Measurements from ENCODE around the gene DNAJC18.
A peak's percentile ranks its signal among the peaks of the same experiment; 100 is the strongest.

Gene DNAJC18

GRCh38 chr5:139438707-139439012 is 665 bp downstream of the DNAJC18 start:
- no peak overlapping the region for H2AFZ ChIP-seq (ENCODE audit: low read length)
- no peaks in the 10 kb centered on the region for H3K9me2 ChIP-seq (ENCODE audit: low read depth, low read length)
- no peaks in the 10 kb centered on the region for H4K20me1 ChIP-seq (ENCODE audit: insufficient read depth, low read length)
- no peaks in the 10 kb centered on the region for H3F3A ChIP-seq (ENCODE audit: insufficient read depth, low read length)
- no peaks in the 10 kb centered on the region for H3K9me3 ChIP-seq (ENCODE audit: low read length)
- no peak overlapping the region for H3K27ac ChIP-seq (ENCODE audit: low read depth, low read length, poor library complexity, severe bottlenecking)
- H3K4me1 ChIP-seq (ENCODE audit: insufficient read depth, low read length, severe bottlenecking) = peaks cover 11% of the 10 kb centered on the region
- peak overlapping the region; percentile 89 for H3K4me3 ChIP-seq (ENCODE audit: low read depth, low read length, poor library complexity, severe bottlenecking)
- H3K36me3 ChIP-seq (ENCODE audit: insufficient read depth, low read length) = no peaks in the 10 kb centered on the region
- H3K79me2 ChIP-seq (ENCODE audit: insufficient read depth, low read length) = no peaks in the 10 kb centered on the region
- H3K4me2 ChIP-seq (ENCODE audit: low read length) = peak overlapping the region; percentile 85
- TF ChIP-seq CTCF (IDR thresholded peaks at IDR 0.05; ENCODE audit: low read length) (no peak), EZH2 (IDR thresholded peaks at IDR 0.05; ENCODE audit: borderline replicate concordance, low read length) (no peak)
- no peaks in the 10 kb centered on the region for H3K27me3 ChIP-seq (ENCODE audit: insufficient read depth, low read length)
- no peak overlapping the region; the same call in 1 of the 2 replicates for H3K9ac ChIP-seq (ENCODE audit: low read length)

GRCh38 chr5:139435676-139436075 is 3.6 kb downstream of the DNAJC18 start:
- no peak overlapping the region for H3K27ac ChIP-seq (ENCODE audit: low read depth, low read length, poor library complexity, severe bottlenecking)
- H3K9ac ChIP-seq (ENCODE audit: low read length) = no peak overlapping the region
- TF ChIP-seq CTCF (IDR thresholded peaks at IDR 0.05; ENCODE audit: low read length) (no peak), EZH2 (IDR thresholded peaks at IDR 0.05; ENCODE audit: borderline replicate concordance, low read length) (no peak)
- no peaks in the 10 kb centered on the region for H3K36me3 ChIP-seq (ENCODE audit: insufficient read depth, low read length)
- H3K79me2 ChIP-seq (ENCODE audit: insufficient read depth, low read length) = no peaks in the 10 kb centered on the region
- no peaks in the 10 kb centered on the region for H3K9me2 ChIP-seq (ENCODE audit: low read depth, low read length)
- H3K4me3 ChIP-seq (ENCODE audit: low read depth, low read length, poor library complexity, severe bottlenecking) = no peak overlapping the region
- H3K4me1 ChIP-seq (ENCODE audit: insufficient read depth, low read length, severe bottlenecking) = peaks cover 11% of the 10 kb centered on the region
- no peak overlapping the region for H2AFZ ChIP-seq (ENCODE audit: low read length)
- H3K4me2 ChIP-seq (ENCODE audit: low read length) = no peak overlapping the region
- H3K27me3 ChIP-seq (ENCODE audit: insufficient read depth, low read length) = no peaks in the 10 kb centered on the region
- no peaks in the 10 kb centered on the region for H4K20me1 ChIP-seq (ENCODE audit: insufficient read depth, low read length)
- no peaks in the 10 kb centered on the region for H3F3A ChIP-seq (ENCODE audit: insufficient read depth, low read length)
- no peaks in the 10 kb centered on the region for H3K9me3 ChIP-seq (ENCODE audit: low read length)

- Histone ChIP-seq H3K9ac (ENCODE audit: low read length) (no peak overlapping the region), H2AFZ (ENCODE audit: low read length) (no peak overlapping the region), H3F3A (ENCODE audit: insufficient read depth, low read length) (no peaks in the 10 kb centered on the region), H3K4me1 (ENCODE audit: insufficient read depth, low read length, severe bottlenecking) (no peaks in the 10 kb centered on the region), H3K4me2 (ENCODE audit: low read length) (no peak overlapping the region), H3K9me3 (ENCODE audit: low read length) (no peaks in the 10 kb centered on the region), H4K20me1 (ENCODE audit: insufficient read depth, low read length) (no peaks in the 10 kb centered on the region), H3K27ac (ENCODE audit: low read depth, low read length, poor library complexity, severe bottlenecking) (no peak overlapping the region), H3K36me3 (ENCODE audit: insufficient read depth, low read length) (no peaks in the 10 kb centered on the region), H3K27me3 (ENCODE audit: insufficient read depth, low read length) (no peaks in the 10 kb centered on the region), H3K79me2 (ENCODE audit: insufficient read depth, low read length) (no peaks in the 10 kb centered on the region), H3K4me3 (ENCODE audit: low read depth, low read length, poor library complexity, severe bottlenecking) (no peak overlapping the region), H3K9me2 (ENCODE audit: low read depth, low read length) (no peaks in the 10 kb centered on the region)
- TF ChIP-seq EZH2 (IDR thresholded peaks at IDR 0.05; ENCODE audit: borderline replicate concordance, low read length) = no peak
These were observed 7.6 kb downstream of the DNAJC18 start for GRCh38 chr5:139431706-139432105.

- H3K4me1 ChIP-seq (ENCODE audit: insufficient read depth, low read length, severe bottlenecking) = no peaks in the 10 kb centered on the region
- H3K9ac ChIP-seq (ENCODE audit: low read length) = no peak overlapping the region
- no peaks in the 10 kb centered on the region for H3F3A ChIP-seq (ENCODE audit: insufficient read depth, low read length)
- TF ChIP-seq EZH2 (IDR thresholded peaks at IDR 0.05; ENCODE audit: borderline replicate concordance, low read length) (no peak), CTCF (IDR thresholded peaks at IDR 0.05; ENCODE audit: low read length) (no peak)
- H3K27me3 ChIP-seq (ENCODE audit: insufficient read depth, low read length) = no peaks in the 10 kb centered on the region
- no peaks in the 10 kb centered on the region for H3K79me2 ChIP-seq (ENCODE audit: insufficient read depth, low read length)
- H4K20me1 ChIP-seq (ENCODE audit: insufficient read depth, low read length) = no peaks in the 10 kb centered on the region
- H3K27ac ChIP-seq (ENCODE audit: low read depth, low read length, poor library complexity, severe bottlenecking) = no peak overlapping the region
- no peaks in the 10 kb centered on the region for H3K9me3 ChIP-seq (ENCODE audit: low read length)
- H3K4me2 ChIP-seq (ENCODE audit: low read length) = no peak overlapping the region
- no peaks in the 10 kb centered on the region for H3K36me3 ChIP-seq (ENCODE audit: insufficient read depth, low read length)
- no peak overlapping the region for H3K4me3 ChIP-seq (ENCODE audit: low read depth, low read length, poor library complexity, severe bottlenecking)
- no peak overlapping the region for H2AFZ ChIP-seq (ENCODE audit: low read length)
- no peaks in the 10 kb centered on the region for H3K9me2 ChIP-seq (ENCODE audit: low read depth, low read length)
These were observed 9.3 kb downstream of the DNAJC18 start for GRCh38 chr5:139430015-139430414.

Measured in OCI-LY1 (cell line).